K562 (cell line): Measurements from ENCODE around the gene NINJ1. TPM values are rescaled to one million over a fixed set of nuclear protein-coding genes. Genes with fewer than 3 reads are reported as not detected.
A peak's percentile ranks its signal among the peaks of the same experiment; 100 is the strongest.

Experiments used
- ATAC-seq: fragments of 200-7000 bp; cut with Tn5 transposase; 3 replicates; pipeline ENCODE4 v1.9.1; 2020; ENCODE audit warnings: moderate library complexity
- BruUV-seq: library from RNA; stranded (reverse); fragments of 400-500 nt; replicated peaks from 2 replicates; lab custom pipeline; 2021; lab: Mats Ljungman, UMichigan
- CTCF ChIA-PET: fragments of 300-600 bp; formaldehyde crosslinking; extraction: SDS; loops from one replicate; lab custom pipeline; 2021; ENCODE audit warnings: low intra/inter-chr PET ratio; lab: Yijun Ruan, JAX
- POLR2A ChIA-PET: fragments of 300-600, 350-650 bp; sonication (Branson Sonifier 250); formaldehyde crosslinking; extraction: SDS; loops from one replicate; lab custom pipeline; 2021; ENCODE audit warnings: antibody characterized with exemption, inconsistent platforms; lab: Yijun Ruan, JAX
- DNase-seq, 4 experiments: peaks; one replicate each; pipeline versions ENCODE4 v3.0.0 to v3.0.0-alpha.2; 2011 to 2018; ENCODE audit warnings: low spot score in 3 of 4, mixed read lengths in 3 of 4; ENCODE audit errors: extremely low read depth in 1 of 4
- FAIRE-seq: peaks from 2 replicates; lab custom pipeline; 2011; peaks lifted over from hg19 to GRCh38; lab: Jason Lieb, UNC
- H2AFZ ChIP-seq: 2 replicates; pipeline ENCODE4 v1.6.0; 2011; ENCODE audit warnings: low read depth, low read length, control low read depth, inconsistent platforms
- H3K27ac ChIP-seq: fragments of 200-600 bp; 3 replicates; pipeline ENCODE4 v1.8.0; 2011; ENCODE audit warnings: low read depth, mild to moderate bottlenecking, control low read depth, inconsistent platforms, low read length, moderate library complexity, mixed read lengths; ENCODE audit errors: extremely low read depth
- H3K27me3 ChIP-seq, 2 experiments: fragments of 300-600 bp in 1 of 2; 2 replicates in 1 of 2; 3 replicates in 1 of 2; pipeline versions ENCODE4 v1.6.0 to v1.8.0; 2011; ENCODE audit warnings: inconsistent platforms in 2 of 2, low read length in 2 of 2, mild to moderate bottlenecking in 1 of 2, mixed read lengths in 1 of 2, moderate library complexity in 1 of 2; ENCODE audit not compliant: control insufficient read depth in 2 of 2, insufficient read depth in 2 of 2
- H3K36me3 ChIP-seq: fragments of 300-600 bp; 3 replicates; pipeline ENCODE4 v1.8.0; 2011; ENCODE audit warnings: mild to moderate bottlenecking, low read length, inconsistent platforms; ENCODE audit not compliant: control insufficient read depth, insufficient read depth
- H3K4me1 ChIP-seq, 2 experiments: fragments of 200-600 bp in 1 of 2; replicated peaks in 1 of 2; 2 replicates in 1 of 2; 3 replicates in 1 of 2; pipeline versions ENCODE4 v1.5.1 to v1.8.0; 2011; ENCODE audit warnings: inconsistent platforms in 2 of 2, low read length in 2 of 2, mild to moderate bottlenecking in 1 of 2, mixed read lengths in 1 of 2, moderate library complexity in 1 of 2; ENCODE audit not compliant: control insufficient read depth in 2 of 2, insufficient read depth in 2 of 2
- H3K4me2 ChIP-seq: 2 replicates; pipeline ENCODE4 v1.6.1; 2011; ENCODE audit warnings: low read length, control low read depth, inconsistent platforms, mixed read lengths; ENCODE audit not compliant: insufficient read depth
- H3K4me3 ChIP-seq: fragments of 200-600 bp; sonication (generic), shearing (Covaris generic); 2 replicates; pipeline ENCODE4 v1.5.1; 2016; ENCODE audit warnings: control low read depth, inconsistent platforms
- H3K79me2 ChIP-seq: fragments of 200-600 bp; 3 replicates; pipeline ENCODE4 v1.8.0; 2011; ENCODE audit warnings: low read length, inconsistent platforms; ENCODE audit not compliant: control insufficient read depth, insufficient read depth
- H3K9ac ChIP-seq, 2 experiments: 2 replicates each; pipeline versions ENCODE4 v1.6.0 to v1.6.1; 2011; ENCODE audit warnings: low read depth in 2 of 2, low read length in 2 of 2, control low read depth in 1 of 2, inconsistent platforms in 1 of 2, mild to moderate bottlenecking in 1 of 2, mixed read lengths in 1 of 2; ENCODE audit not compliant: insufficient read depth in 1 of 2
- H3K9me1 ChIP-seq: one replicate; pipeline ENCODE4 v1.6.0; 2011; ENCODE audit warnings: inconsistent platforms, mild to moderate bottlenecking, low read length, moderate library complexity; ENCODE audit not compliant: control insufficient read depth, insufficient read depth
- H3K9me3 ChIP-seq: replicated peaks from 2 replicates; pipeline ENCODE4 v1.5.1; 2011; ENCODE audit warnings: low read depth, low read length, inconsistent platforms; ENCODE audit not compliant: control insufficient read depth, insufficient read depth
- H4K20me1 ChIP-seq: replicated peaks from 2 replicates; pipeline ENCODE4 v1.6.1; 2011; ENCODE audit warnings: low read length, inconsistent platforms, mixed read lengths; ENCODE audit not compliant: control insufficient read depth, insufficient read depth
- CEBPG ChIP-seq, 3 experiments: fragments of 200-800 bp in 1 of 3; sonication (Bioruptor generic) in 1 of 3; sonication (generic) in 1 of 3; formaldehyde crosslinking in 1 of 3; IDR thresholded peaks in 2 of 3; conservative IDR thresholded peaks in 1 of 3; 2 replicates each; pipeline versions ENCODE4 v1.6.1 to v1.8.0; 2016 to 2022; ENCODE audit warnings: missing compliant biosample characterization in 2 of 3, missing genetic modification characterization in 2 of 3, mild to moderate bottlenecking in 1 of 3, missing genetic modification reagents in 1 of 3
- ETV5 ChIP-seq: sonication (generic); formaldehyde crosslinking; IDR thresholded peaks from 2 replicates; pipeline ENCODE4 v1.4.0; 2020; ENCODE audit warnings: low read depth, mild to moderate bottlenecking, missing genetic modification reagents
- ILK ChIP-seq: fragments of 450-650 bp; IDR thresholded peaks from 2 replicates; pipeline ENCODE4 v1.6.1; 2016; ENCODE audit warnings: missing genetic modification characterization, low read depth, mild to moderate bottlenecking, missing compliant biosample characterization, moderate library complexity, borderline replicate concordance
- RAD21 ChIP-seq, 2 experiments: fragments of 250-450 bp in 1 of 2; fragments of 450-650 bp in 1 of 2; sonication (Bioruptor Pico) in 1 of 2; formaldehyde crosslinking in 1 of 2; IDR thresholded peaks in 1 of 2; conservative IDR thresholded peaks in 1 of 2; 2 replicates each; pipeline versions ENCODE4 v1.4.0 to v1.8.0; 2020 to 2022; ENCODE audit warnings: mild to moderate bottlenecking in 2 of 2, moderate library complexity in 1 of 2
- ZNF197 ChIP-seq: fragments of 200-800 bp; sonication (Bioruptor generic); IDR thresholded peaks from 2 replicates; pipeline ENCODE4 v1.6.1; 2016; ENCODE audit warnings: low read depth, missing genetic modification characterization, missing compliant biosample characterization
- WGBS: fragments of 100-300 bp; shearing (Covaris generic); methylation state at CpG from one replicate; pipeline ENCODE4 v1.1.6; 2016; ENCODE audit warnings: low coverage, mixed read lengths; ENCODE audit not compliant: insufficient coverage; ENCODE audit errors: missing lambda C conversion rate; 5-methylcytosine and 5-hydroxymethylcytosine counted together
- in situ Hi-C: fragments of 300-500 bp; cut with MboI; formaldehyde crosslinking; loops from 4 replicates; pipeline ENCODE4 v1.15.0; 2018; ENCODE audit warnings: inconsistent platforms, mixed read lengths
- intact Hi-C: fragments of 100-400 bp; cut with micrococcal nuclease; formaldehyde crosslinking; loops from 2 replicates; pipeline ENCODE4 v1.14.2; 2022
- polyA plus RNA-seq, 8 experiments: library from polyadenylated mRNA; depleted of rRNA in 4 of 8; stranded (reverse) in 5 of 8; unstranded in 3 of 8; fragments of >200 nt; fragmentation: Nextera tagmentation in 2 of 8; fragmentation: Illumina TruSeq in 1 of 8; extraction: Ambion mirVana in 2 of 8; extraction: Trizol in 1 of 8; gene quantifications; 2 replicates each; pipeline versions ENCODE4 v1.2.1 to v1.2.3, GENCODE V29; 2011 to 2014; ENCODE audit warnings: inconsistent platforms in 1 of 8, missing spikeins in 1 of 8
- total RNA-seq, 7 experiments: library from RNA; depleted of rRNA in 6 of 7; stranded (reverse); fragments of >200 nt in 6 of 7; fragmentation: Illumina TruSeq in 2 of 7; extraction: Trizol in 2 of 7; gene quantifications; 2 replicates each; pipeline versions ENCODE4 v1.2.1 to v1.2.3, GENCODE V29; 2011 to 2021; ENCODE audit warnings: low replicate concordance in 1 of 7
- TF ChIP-seq, protein P1 (sequence below): sonication (generic); IDR thresholded peaks from 2 replicates; pipeline ENCODE4 v1.6.1; 2016

Gene NINJ1
- total and polyA plus RNA-seq, 9 of the 15 experiments (the other 6 are each of a cell fraction or from before 2014, with no cell fraction given), result 0.13 to 8.4 (median 4.9) TPM

DNA sequence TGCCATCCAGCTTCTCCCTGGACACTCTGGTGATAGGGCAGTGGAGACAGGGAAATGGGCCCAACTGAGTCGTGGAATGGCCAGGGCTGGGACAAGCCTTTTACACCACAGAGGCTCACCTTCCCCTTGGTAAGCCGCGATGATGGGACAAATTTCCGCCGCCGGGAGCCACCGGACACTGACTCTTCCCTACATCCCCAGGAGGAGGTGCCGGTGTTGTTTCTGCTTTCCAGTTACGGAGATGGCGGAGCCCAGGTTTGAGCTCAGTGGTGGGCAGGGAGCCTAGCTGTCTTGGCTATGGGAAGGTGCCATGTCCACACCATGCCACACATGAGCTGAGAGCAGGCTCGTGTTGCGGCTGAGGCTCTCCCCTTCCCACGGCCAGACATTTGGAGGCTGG lies 30.0 kb upstream of the NINJ1 start:
- DNase-seq, result no peak
- intact Hi-C loops, result loop anchor here (10.0 kb wide), 1 partner anchor 401 kb away; no protein-coding TSS in a partner anchor
- CTCF ChIA-PET, result no interaction called here

More for the DNA sequence above, 30.0 kb upstream of the NINJ1 start:
- peaks cover 0 to 6% of the 10 kb centered on the region in 2 experiments; a peak in 3 of 5 replicates for H3K4me1 ChIP-seq
- FAIRE-seq, result no peak
- in situ Hi-C loops, result loop anchor here (5.0 kb wide), 1 partner anchor 138 kb away; no protein-coding TSS in a partner anchor
- no peak overlapping the region for H3K9ac ChIP-seq
- no peak for TF ChIP-seq CEBPG (CRISPR knock-in tag; IDR thresholded peaks at IDR 0.05)
- no peak for TF ChIP-seq CEBPG (tag; conservative IDR thresholded peaks at IDR 0.05 in 1 of 2, IDR thresholded peaks at IDR 0.05 in 1 of 2)
- no peak for TF ChIP-seq ILK
- no peak for TF ChIP-seq ZNF197 (CRISPR knock-in tag)
- TF ChIP-seq RAD21 (CRISPR knock-in tag; conservative IDR thresholded peaks at IDR 0.05 in 1 of 2, IDR thresholded peaks at IDR 0.05 in 1 of 2), result peak in 1 of 2 experiments; percentile 25; a peak in 1 of 4 replicates
- TF ChIP-seq, protein P1, sequence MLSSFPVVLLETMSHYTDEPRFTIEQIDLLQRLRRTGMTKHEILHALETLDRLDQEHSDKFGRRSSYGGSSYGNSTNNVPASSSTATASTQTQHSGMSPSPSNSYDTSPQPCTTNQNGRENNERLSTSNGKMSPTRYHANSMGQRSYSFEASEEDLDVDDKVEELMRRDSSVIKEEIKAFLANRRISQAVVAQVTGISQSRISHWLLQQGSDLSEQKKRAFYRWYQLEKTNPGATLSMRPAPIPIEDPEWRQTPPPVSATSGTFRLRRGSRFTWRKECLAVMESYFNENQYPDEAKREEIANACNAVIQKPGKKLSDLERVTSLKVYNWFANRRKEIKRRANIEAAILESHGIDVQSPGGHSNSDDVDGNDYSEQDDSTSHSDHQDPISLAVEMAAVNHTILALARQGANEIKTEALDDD, result no peak
- TF ChIP-seq ETV5 (CRISPR knock-in tag), result no peak
- ATAC-seq, result no peak
- H3K4me2 ChIP-seq, result no peak overlapping the region
- no peak overlapping the region for H3K4me3 ChIP-seq
- H3K27me3 ChIP-seq, result peaks cover 19 to 51% of the 10 kb centered on the region in 2 experiments
- no peak overlapping the region for H3K27ac ChIP-seq
- POLR2A ChIA-PET, result no interaction called here
- H2AFZ ChIP-seq, result no peak overlapping the region
- no TSS peak for BruUV-seq
- no peaks in the 10 kb centered on the region for H3K9me1 ChIP-seq
- WGBS, result 15% methylated on average over 12 of the region's 13 CpGs
- H3K9me3 ChIP-seq, result no peaks in the 10 kb centered on the region
- H3K36me3 ChIP-seq, result no peaks in the 10 kb centered on the region
- no peaks in the 10 kb centered on the region for H3K79me2 ChIP-seq
- H4K20me1 ChIP-seq, result peaks cover 5% of the 10 kb centered on the region; the same call in 1 of the 2 replicates
